Measurements from ENCODE around the gene KIF1C. TPM values are rescaled to one million over a fixed set of nuclear protein-coding genes. Genes with fewer than 3 reads are reported as not detected.

KIF1C gene
- polyA plus RNA-seq, 6 donors from 2014 or later: 0.16 to 3.6 (median 2.0) TPM; not detected in 1

GRCh38 chr17:4998732-4999429 is 1.1 kb downstream of the KIF1C start:
- Mint-ChIP-seq H3K9me3 (no peaks in the 10 kb centered on the region), H3K4me1 (peaks cover 23 to 30% (median 28%) of the 10 kb centered on the region in 3 donors)
- no peak for DNase-seq

GRCh38 chr17:4999430-5000093 is 1.8 kb downstream of the KIF1C start:
- Mint-ChIP-seq H3K4me1 (peaks cover 23 to 30% (median 28%) of the 10 kb centered on the region in 3 donors), H3K9me3 (no peaks in the 10 kb centered on the region), H3K4me3 (peak overlapping the region; percentile 5 to 93 (median 78)), H3K27me3 (peaks cover 0 to 26% (median 14%) of the 10 kb centered on the region in 3 donors), H3K27ac (peak overlapping the region in 3 of 6 donors; percentile 49 to 55 (median 50)), H3K36me3 (peaks cover 14% of the 10 kb centered on the region in 2 donors)
- ATAC-seq (ENCODE audit: low read depth in 2 of 2): no peak
- DNase-seq: no peak

More at GRCh38 chr17:4998732-4999429, 1.1 kb downstream of the KIF1C start:
- H3K27ac Mint-ChIP-seq: peak overlapping the region in 2 of 6 donors; percentile 50 to 55
- H3K36me3 Mint-ChIP-seq: peaks cover 7 to 11% of the 10 kb centered on the region in 2 donors
- peak; percentile 25 to 46 for ATAC-seq (ENCODE audit: low read depth in 2 of 2)
- H3K4me3 Mint-ChIP-seq: peak overlapping the region; percentile 52 to 93 (median 84)
- peaks cover 0 to 19% (median 8%) of the 10 kb centered on the region in 3 donors for H3K27me3 Mint-ChIP-seq

GRCh38 chr17:5000237-5000639 is 2.5 kb downstream of the KIF1C start:
- DNase-seq (no peak), ATAC-seq (ENCODE audit: low read depth in 2 of 2) (no peak)
- Mint-ChIP-seq H3K4me3 (peak overlapping the region in 2 of 8 donors; percentile 53 to 92), H3K36me3 (peaks cover 19 to 21% of the 10 kb centered on the region in 2 donors), H3K27me3 (peaks cover 4 to 29% (median 20%) of the 10 kb centered on the region in 3 donors), H3K27ac (peak overlapping the region in 1 of 6 donors; percentile 50), H3K4me1 (peaks cover 20 to 30% (median 25%) of the 10 kb centered on the region in 3 donors), H3K9me3 (no peaks in the 10 kb centered on the region)

- peaks cover 13 to 23% (median 20%) of the 10 kb centered on the region in 3 donors for H3K4me1 Mint-ChIP-seq
- H3K4me3 Mint-ChIP-seq: peak overlapping the region in 1 of 8 donors; percentile 26
- H3K27me3 Mint-ChIP-seq: peaks cover 7 to 32% (median 32%) of the 10 kb centered on the region in 3 donors
- no peaks in the 10 kb centered on the region for H3K9me3 Mint-ChIP-seq
- DNase-seq: no peak
- no peak for ATAC-seq (ENCODE audit: low read depth in 2 of 2)
- H3K36me3 Mint-ChIP-seq: peaks cover 31 to 32% of the 10 kb centered on the region in 2 donors
- no peak overlapping the region for H3K27ac Mint-ChIP-seq
Observed at GRCh38 chr17:5002121-5002788, 4.5 kb downstream of the KIF1C start.

GRCh38 chr17:5003214-5003867 is 5.6 kb downstream of the KIF1C start:
- no peak for ATAC-seq (ENCODE audit: low read depth in 2 of 2)
- Mint-ChIP-seq H3K27ac (no peak overlapping the region), H3K36me3 (peaks cover 39 to 42% of the 10 kb centered on the region in 2 donors), H3K4me3 (no peak overlapping the region), H3K4me1 (peaks cover 13 to 21% (median 18%) of the 10 kb centered on the region in 3 donors), H3K27me3 (peaks cover 18 to 43% (median 41%) of the 10 kb centered on the region in 3 donors), H3K9me3 (no peaks in the 10 kb centered on the region)
- DNase-seq: no peak

GRCh38 chr17:5011928-5012327 is 14.2 kb downstream of the KIF1C start:
- Mint-ChIP-seq H3K4me1 (peaks cover 5 to 11% (median 7%) of the 10 kb centered on the region in 3 donors), H3K36me3 (peaks cover 11 to 33% of the 10 kb centered on the region in 2 donors), H3K27ac (no peak overlapping the region), H3K27me3 (peaks cover 30 to 50% (median 48%) of the 10 kb centered on the region in 3 donors), H3K4me3 (no peak overlapping the region), H3K9me3 (peaks cover 0 to under 1% (median 0%) of the 10 kb centered on the region in 7 donors)
- ATAC-seq (ENCODE audit: low read depth in 2 of 2) (no peak), DNase-seq (no peak)

- Mint-ChIP-seq H3K4me1 (peaks cover 15 to 20% (median 18%) of the 10 kb centered on the region in 3 donors), H3K9me3 (peaks cover 0 to 2% (median 0%) of the 10 kb centered on the region in 7 donors), H3K27ac (peak overlapping the region in 1 of 6 donors; percentile 44), H3K4me3 (no peak overlapping the region), H3K27me3 (peaks cover 19 to 40% (median 32%) of the 10 kb centered on the region in 3 donors), H3K36me3 (peaks cover 3 to 19% of the 10 kb centered on the region in 2 donors)
- DNase-seq (no peak), ATAC-seq (ENCODE audit: low read depth in 2 of 2) (no peak)
Observed at GRCh38 chr17:5014357-5014756, 16.6 kb downstream of the KIF1C start.

- H3K36me3 Mint-ChIP-seq: peaks cover 11 to 15% of the 10 kb centered on the region in 2 donors
- H3K4me3 Mint-ChIP-seq: no peak overlapping the region
- ATAC-seq (ENCODE audit: low read depth in 2 of 2) (peak in 1 of 2 donors; percentile 13), DNase-seq (peak; percentile 47)
- peak overlapping the region in 1 of 6 donors; percentile 24 for H3K27ac Mint-ChIP-seq
- H3K9me3 Mint-ChIP-seq: peaks cover 0 to 2% (median 0%) of the 10 kb centered on the region in 7 donors
- peaks cover 19 to 26% (median 23%) of the 10 kb centered on the region in 3 donors for H3K4me1 Mint-ChIP-seq
- peaks cover 15 to 37% (median 29%) of the 10 kb centered on the region in 3 donors for H3K27me3 Mint-ChIP-seq
Observed at GRCh38 chr17:5019475-5019956, 21.8 kb downstream of the KIF1C start.

GRCh38 chr17:5020502-5021023 is 22.8 kb downstream of the KIF1C start:
- Mint-ChIP-seq H3K27ac (no peak overlapping the region), H3K9me3 (peaks cover 0 to 2% (median 0%) of the 10 kb centered on the region in 7 donors), H3K27me3 (peaks cover 15 to 37% (median 35%) of the 10 kb centered on the region in 3 donors), H3K36me3 (peaks cover 11 to 15% of the 10 kb centered on the region in 2 donors), H3K4me1 (peaks cover 19 to 26% (median 23%) of the 10 kb centered on the region in 3 donors), H3K4me3 (peak overlapping the region in 1 of 8 donors; percentile 24)
- ATAC-seq (ENCODE audit: low read depth in 2 of 2) (no peak), DNase-seq (no peak)

- DNase-seq (no peak), ATAC-seq (ENCODE audit: low read depth in 2 of 2) (no peak)
- Mint-ChIP-seq H3K36me3 (peaks cover 11 to 15% of the 10 kb centered on the region in 2 donors), H3K27me3 (peaks cover 15 to 40% (median 32%) of the 10 kb centered on the region in 3 donors), H3K9me3 (no peaks in the 10 kb centered on the region), H3K27ac (peak overlapping the region in 1 of 6 donors; percentile 49), H3K4me3 (no peak overlapping the region), H3K4me1 (peaks cover 14 to 18% (median 16%) of the 10 kb centered on the region in 3 donors)
Observed at GRCh38 chr17:5022171-5022711, 24.5 kb downstream of the KIF1C start.

- H3K4me3 Mint-ChIP-seq: no peak overlapping the region
- H3K27me3 Mint-ChIP-seq: peaks cover 15 to 44% (median 38%) of the 10 kb centered on the region in 3 donors
- H3K27ac Mint-ChIP-seq: peak overlapping the region in 1 of 6 donors; percentile 43
- DNase-seq: no peak
- no peak for ATAC-seq (ENCODE audit: low read depth in 2 of 2)
- peaks cover 9 to 14% (median 11%) of the 10 kb centered on the region in 3 donors for H3K4me1 Mint-ChIP-seq
- no peaks in the 10 kb centered on the region for H3K9me3 Mint-ChIP-seq
- peaks cover 11 to 15% of the 10 kb centered on the region in 2 donors for H3K36me3 Mint-ChIP-seq
Observed at GRCh38 chr17:5023588-5024147, 25.9 kb downstream of the KIF1C start.

- H3K9me3 Mint-ChIP-seq: no peaks in the 10 kb centered on the region
- no peak overlapping the region for H3K4me3 Mint-ChIP-seq
- ATAC-seq (ENCODE audit: low read depth in 2 of 2) (no peak), DNase-seq (no peak)
- H3K36me3 Mint-ChIP-seq: peaks cover 6 to 15% of the 10 kb centered on the region in 2 donors
- peaks cover 4 to 11% (median 6%) of the 10 kb centered on the region in 3 donors for H3K4me1 Mint-ChIP-seq
- H3K27ac Mint-ChIP-seq: no peak overlapping the region
- peaks cover 14 to 39% (median 31%) of the 10 kb centered on the region in 3 donors for H3K27me3 Mint-ChIP-seq
Observed at GRCh38 chr17:5024604-5025003, 26.9 kb downstream of the KIF1C start.

Measured in naive B cell (primary cell).